Gastrocnemius medialis (tissue), 4 donors: Measurements from ENCODE around the gene CCDC183. TPM values are rescaled to one million over a fixed set of nuclear protein-coding genes. Genes with fewer than 3 reads are reported as not detected.
"Not testable (repeated sequence)": the region's sequence is repeated elsewhere in the genome, so short reads cannot be mapped to it uniquely, and the experiment has no call there.

ENCODE experiments used
- ATAC-seq, 2 donors: fragments of 150-250 bp; one replicate each; pipeline ENCODE4 v1.9.1; 2016
- DNase-seq, 2 donors: peaks; one replicate each; pipeline ENCODE4 v3.0.0-alpha.2; 2019
- H3K27ac ChIP-seq, 4 donors: fragments of 200-600 bp; sonication (generic); 1 replicate in 1 of 4; 2 replicates in 3 of 4; pipeline ENCODE4 v1.5.1; 2016 to 2018; ENCODE audit warnings: mild to moderate bottlenecking in 2 of 4, moderate library complexity in 1 of 4
- H3K27me3 ChIP-seq, 3 donors: fragments of 200-600 bp; sonication (generic) in 2 of 3; 1 replicate in 1 of 3; 2 replicates in 2 of 3; pipeline versions ENCODE4 v1.5.1 to v1.6.0; 2016 to 2019; ENCODE audit warnings: mild to moderate bottlenecking in 1 of 3, moderate library complexity in 1 of 3
- H3K36me3 ChIP-seq, 2 donors: fragments of 200-600 bp; sonication (generic) in 1 of 2; one replicate each; pipeline ENCODE4 v1.5.1; 2017 to 2018
- H3K4me1 ChIP-seq, 2 donors: fragments of 200-600 bp; sonication (generic) in 1 of 2; one replicate each; pipeline ENCODE4 v1.5.1; 2016 to 2017; ENCODE audit warnings: mild to moderate bottlenecking in 2 of 2
- H3K4me3 ChIP-seq, 4 donors: fragments of 200-600 bp; sonication (generic) in 3 of 4; 1 replicate in 1 of 4; 2 replicates in 3 of 4; pipeline ENCODE4 v1.5.1; 2016 to 2019; ENCODE audit warnings: mild to moderate bottlenecking in 2 of 4
- H3K9me3 ChIP-seq, 3 donors: fragments of 200-600 bp; sonication (generic) in 2 of 3; 1 replicate in 1 of 3; 2 replicates in 2 of 3; pipeline ENCODE4 v1.5.1; 2016 to 2019
- CTCF ChIP-seq, 5 experiments: fragments of 450-650 bp in 3 of 5; fragments of 200-600 bp in 2 of 5; sonication (generic) in 2 of 5; IDR thresholded peaks in 4 of 5; conservative IDR thresholded peaks in 1 of 5; 1 replicate in 4 of 5; 2 replicates in 1 of 5; pipeline ENCODE4 v1.5.1; 2016 to 2019; ENCODE audit warnings: antibody characterized with exemption in 5 of 5, mild to moderate bottlenecking in 3 of 5, moderate library complexity in 3 of 5
- POLR2A ChIP-seq, 2 donors: fragments of 450-650 bp; IDR thresholded peaks; one replicate each; pipeline ENCODE4 v1.6.1; 2017; ENCODE audit warnings: antibody characterized with exemption in 2 of 2, mild to moderate bottlenecking in 2 of 2, moderate library complexity in 2 of 2
- in situ Hi-C, 4 donors: fragments of 200-750 bp; cut with MboI; loops; one replicate each; pipeline versions ENCODE4 v1.15.0 to v1.8.0; 2017; ENCODE audit warnings: low sequenced_read_pairs in 4 of 4
- intact Hi-C: fragments of 100-400 bp; cut with DNase I; formaldehyde crosslinking; loops from one replicate; pipeline ENCODE4 v1.15.1; 2023; ENCODE audit warnings: low total_unique reads
- total RNA-seq, 4 donors: library from RNA; depleted of rRNA; stranded (reverse); fragments of >200 nt; gene quantifications; one replicate each; pipeline versions ENCODE4 v1.1.0 to v1.2.3, GENCODE V29; 2016

Gene CCDC183
- total RNA-seq, 4 donors from 2014 or later: 0.31 TPM; not detected in 3

- no peak for DNase-seq
- Histone ChIP-seq H3K36me3 (peaks cover 0 to 49% of the 10 kb centered on the region in 2 donors), H3K9me3 (no peaks in the 10 kb centered on the region), H3K27ac (no peak overlapping the region), H3K4me1 (peaks cover 0 to 4% of the 10 kb centered on the region in 2 donors), H3K27me3 (no peaks in the 10 kb centered on the region), H3K4me3 (no peak overlapping the region)
- TF ChIP-seq POLR2A (IDR thresholded peaks at IDR 0.05) (no peak), CTCF (IDR thresholded peaks at IDR 0.05 in 4 of 5, conservative IDR thresholded peaks at IDR 0.05 in 1 of 5) (no peak)
- in situ Hi-C loops: no loop called here
- intact Hi-C loops: loop anchor here (1.0 kb wide), 1 partner anchor 19 kb away; no protein-coding TSS in a partner anchor
- ATAC-seq: no peak
Observed at GRCh38 chr9:136835162-136835931, 39.2 kb downstream of the CCDC183 start.

- H3K4me1 ChIP-seq: peaks cover 8 to 9% of the 10 kb centered on the region in 2 donors
- H3K27me3 ChIP-seq: no peaks in the 10 kb centered on the region
- in situ Hi-C loops: no loop called here
- ATAC-seq: no peak
- DNase-seq: no peak
- H3K36me3 ChIP-seq: peaks cover 0 to 40% of the 10 kb centered on the region in 2 donors
- no peak overlapping the region for H3K4me3 ChIP-seq
- TF ChIP-seq CTCF (IDR thresholded peaks at IDR 0.05 in 4 of 5, conservative IDR thresholded peaks at IDR 0.05 in 1 of 5) (no peak), POLR2A (IDR thresholded peaks at IDR 0.05) (no peak)
- no peak overlapping the region for H3K27ac ChIP-seq
- intact Hi-C loops: loop anchor here (1.0 kb wide), 1 partner anchor 18 kb away; no protein-coding TSS in a partner anchor
- no peaks in the 10 kb centered on the region for H3K9me3 ChIP-seq
Observed at GRCh38 chr9:136835932-136836904, 40.1 kb downstream of the CCDC183 start.

GRCh38 chr9:136837146-136837855 is 41.2 kb downstream of the CCDC183 start:
- TF ChIP-seq CTCF (IDR thresholded peaks at IDR 0.05 in 4 of 5, conservative IDR thresholded peaks at IDR 0.05 in 1 of 5): no peak
- ATAC-seq: no peak
- Histone ChIP-seq H3K27ac (no peak overlapping the region), H3K4me3 (no peak overlapping the region), H3K9me3 (no peaks in the 10 kb centered on the region), H3K27me3 (no peaks in the 10 kb centered on the region), H3K36me3 (peaks cover 0 to 31% of the 10 kb centered on the region in 2 donors), H3K4me1 (peaks cover 12 to 19% of the 10 kb centered on the region in 2 donors)
- in situ Hi-C loops: no loop called here
- intact Hi-C loops: no loop called here
- DNase-seq: no peak

GRCh38 chr9:136837856-136838277 is 41.7 kb downstream of the CCDC183 start:
- H3K4me3 ChIP-seq, in situ Hi-C loops, H3K27me3 ChIP-seq, ATAC-seq, intact Hi-C loops, H3K27ac ChIP-seq, DNase-seq, H3K9me3 ChIP-seq: not testable (repeated sequence)
- Histone ChIP-seq H3K36me3 (peaks cover 0 to 26% of the 10 kb centered on the region in 2 donors), H3K4me1 (peaks cover 10 to 25% of the 10 kb centered on the region in 2 donors)
